A673 (cell line): Measurements from ENCODE around the gene FGD4. TPM values are rescaled to one million over a fixed set of nuclear protein-coding genes. Genes with fewer than 3 reads are reported as not detected.

ENCODE experiments used
- BruUV-seq: library from RNA; stranded (reverse); fragments of 400-500 nt; replicated peaks from 2 replicates; lab custom pipeline; 2021; lab: Mats Ljungman, UMichigan
- CTCF ChIA-PET: fragments of 300-600 bp; sonication (Branson Sonifier 250); formaldehyde crosslinking; loops from one replicate; lab custom pipeline; 2022; ENCODE audit warnings: antibody characterized with exemption; lab: Charles Lee
- POLR2A ChIA-PET: fragments of 300-600 bp; sonication (Branson Sonifier 250); formaldehyde crosslinking; loops from one replicate; lab custom pipeline; 2022; ENCODE audit warnings: antibody characterized with exemption; ENCODE audit not compliant: low non-redundant PET; lab: Charles Lee
- DNase-seq: peaks from one replicate; pipeline ENCODE4 v3.0.0-alpha.2; 2015; ENCODE audit warnings: low spot score
- H3K27ac ChIP-seq: fragments of 200-600 bp; sonication (generic); 2 replicates; pipeline ENCODE4 v1.5.1; 2016; ENCODE audit warnings: mixed run types, low read depth, mild to moderate bottlenecking, mixed read lengths, antibody characterized with exemption, low read length; ENCODE audit not compliant: poor library complexity, severe bottlenecking
- H3K27me3 ChIP-seq: fragments of 200-600 bp; sonication (generic); replicated peaks from 2 replicates; pipeline ENCODE4 v1.6.1; 2017; ENCODE audit warnings: mixed run types, low read depth, mild to moderate bottlenecking, mixed read lengths, antibody characterized with exemption, low read length; ENCODE audit not compliant: insufficient read depth, poor library complexity
- H3K36me3 ChIP-seq: fragments of 200-600 bp; sonication (generic); 2 replicates; pipeline ENCODE4 v1.6.1; 2016; ENCODE audit warnings: mixed run types, mild to moderate bottlenecking, mixed read lengths, antibody characterized with exemption, low read length; ENCODE audit not compliant: insufficient read depth, poor library complexity, severe bottlenecking
- H3K4me1 ChIP-seq: fragments of 200-600 bp; sonication (generic); 2 replicates; pipeline ENCODE4 v1.6.1; 2017; ENCODE audit warnings: mixed run types, mild to moderate bottlenecking, mixed read lengths, antibody characterized with exemption, low read length; ENCODE audit not compliant: insufficient read depth, poor library complexity, severe bottlenecking
- H3K4me3 ChIP-seq: fragments of 200-600 bp; sonication (generic); 2 replicates; pipeline ENCODE4 v1.5.1; 2016; ENCODE audit warnings: low read depth, mixed run types, mild to moderate bottlenecking, mixed read lengths, low read length; ENCODE audit not compliant: poor library complexity, severe bottlenecking
- H3K9me3 ChIP-seq: fragments of 200-600 bp; sonication (generic); 2 replicates; pipeline ENCODE4 v1.6.1; 2016; ENCODE audit warnings: mixed run types, low read depth, mild to moderate bottlenecking, mixed read lengths, antibody characterized with exemption, low read length; ENCODE audit not compliant: poor library complexity, severe bottlenecking
- EZH2 ChIP-seq: fragments of 200-600 bp; sonication (generic); IDR thresholded peaks from 2 replicates; pipeline ENCODE4 v1.6.1; 2017; ENCODE audit warnings: borderline replicate concordance, low read depth, mild to moderate bottlenecking, mixed read lengths, antibody characterized with exemption, low read length; ENCODE audit not compliant: poor library complexity, severe bottlenecking
- intact Hi-C: fragments of 100-400 bp; cut with micrococcal nuclease; formaldehyde crosslinking; loops from one replicate; pipeline ENCODE4 v1.10.0; 2022; ENCODE audit not compliant: unreplicated experiment
- total RNA-seq: library from RNA; stranded (reverse); gene quantifications from 2 replicates; pipeline ENCODE4 v1.2.3, GENCODE V29; 2021
- TF ChIP-seq, protein P1 (sequence below): fragments of 300-800, 200-600 bp; sonication (generic); conservative IDR thresholded peaks from 2 replicates; pipeline ENCODE4 v1.5.1; 2017; ENCODE audit warnings: low read depth, mild to moderate bottlenecking, antibody characterized with exemption, low read length, moderate library complexity, mixed read lengths

Gene FGD4
- total RNA-seq, 1 experiment from 2014 or later: 21.5 TPM

DNA sequence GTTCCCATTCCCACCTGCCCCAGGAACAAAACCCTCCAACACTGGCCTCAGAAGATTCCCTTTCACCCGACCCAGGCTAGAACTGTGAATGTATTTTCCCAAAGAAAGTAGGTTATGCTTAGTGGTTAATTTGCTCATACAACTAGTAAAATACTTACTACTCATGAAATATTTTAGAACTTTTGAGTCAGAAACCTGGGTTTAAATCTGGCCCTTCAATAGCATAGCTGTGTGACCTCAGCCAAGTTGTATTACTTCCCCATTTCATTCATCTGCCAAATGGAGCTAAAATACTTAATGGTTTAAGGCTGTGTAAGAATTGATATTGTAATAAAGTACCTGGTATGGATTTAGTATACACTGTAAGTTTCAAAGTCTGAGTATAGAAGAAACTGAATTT, 210.6 kb downstream of the FGD4 start:
- H3K27ac ChIP-seq: no peak overlapping the region
- DNase-seq: no peak
- peaks cover 10% of the 10 kb centered on the region for H3K36me3 ChIP-seq
- TF ChIP-seq EZH2: no peak
- TF ChIP-seq, protein P1, sequence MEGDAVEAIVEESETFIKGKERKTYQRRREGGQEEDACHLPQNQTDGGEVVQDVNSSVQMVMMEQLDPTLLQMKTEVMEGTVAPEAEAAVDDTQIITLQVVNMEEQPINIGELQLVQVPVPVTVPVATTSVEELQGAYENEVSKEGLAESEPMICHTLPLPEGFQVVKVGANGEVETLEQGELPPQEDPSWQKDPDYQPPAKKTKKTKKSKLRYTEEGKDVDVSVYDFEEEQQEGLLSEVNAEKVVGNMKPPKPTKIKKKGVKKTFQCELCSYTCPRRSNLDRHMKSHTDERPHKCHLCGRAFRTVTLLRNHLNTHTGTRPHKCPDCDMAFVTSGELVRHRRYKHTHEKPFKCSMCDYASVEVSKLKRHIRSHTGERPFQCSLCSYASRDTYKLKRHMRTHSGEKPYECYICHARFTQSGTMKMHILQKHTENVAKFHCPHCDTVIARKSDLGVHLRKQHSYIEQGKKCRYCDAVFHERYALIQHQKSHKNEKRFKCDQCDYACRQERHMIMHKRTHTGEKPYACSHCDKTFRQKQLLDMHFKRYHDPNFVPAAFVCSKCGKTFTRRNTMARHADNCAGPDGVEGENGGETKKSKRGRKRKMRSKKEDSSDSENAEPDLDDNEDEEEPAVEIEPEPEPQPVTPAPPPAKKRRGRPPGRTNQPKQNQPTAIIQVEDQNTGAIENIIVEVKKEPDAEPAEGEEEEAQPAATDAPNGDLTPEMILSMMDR: no peak
- ChIA-PET CTCF (no interaction called here), POLR2A (no interaction called here)
- no peaks in the 10 kb centered on the region for H3K27me3 ChIP-seq
- H3K4me1 ChIP-seq: no peaks in the 10 kb centered on the region
- H3K9me3 ChIP-seq: no peaks in the 10 kb centered on the region
- no peak overlapping the region for H3K4me3 ChIP-seq
- intact Hi-C loops: no loop called here
- BruUV-seq: no TSS peak

GRCh38 chr12:32611986-32612385, 212.6 kb downstream of the FGD4 start:
- H3K9me3 ChIP-seq: no peaks in the 10 kb centered on the region
- no peak for TF ChIP-seq EZH2
- TF ChIP-seq, protein P1: no peak
- no peak overlapping the region for H3K4me3 ChIP-seq
- intact Hi-C loops: no loop called here
- DNase-seq: no peak
- ChIA-PET CTCF (no interaction called here), POLR2A (no interaction called here)
- H3K4me1 ChIP-seq: no peaks in the 10 kb centered on the region
- BruUV-seq: no TSS peak
- H3K27ac ChIP-seq: no peak overlapping the region
- H3K27me3 ChIP-seq: no peaks in the 10 kb centered on the region
- peaks cover 10% of the 10 kb centered on the region for H3K36me3 ChIP-seq

DNA sequence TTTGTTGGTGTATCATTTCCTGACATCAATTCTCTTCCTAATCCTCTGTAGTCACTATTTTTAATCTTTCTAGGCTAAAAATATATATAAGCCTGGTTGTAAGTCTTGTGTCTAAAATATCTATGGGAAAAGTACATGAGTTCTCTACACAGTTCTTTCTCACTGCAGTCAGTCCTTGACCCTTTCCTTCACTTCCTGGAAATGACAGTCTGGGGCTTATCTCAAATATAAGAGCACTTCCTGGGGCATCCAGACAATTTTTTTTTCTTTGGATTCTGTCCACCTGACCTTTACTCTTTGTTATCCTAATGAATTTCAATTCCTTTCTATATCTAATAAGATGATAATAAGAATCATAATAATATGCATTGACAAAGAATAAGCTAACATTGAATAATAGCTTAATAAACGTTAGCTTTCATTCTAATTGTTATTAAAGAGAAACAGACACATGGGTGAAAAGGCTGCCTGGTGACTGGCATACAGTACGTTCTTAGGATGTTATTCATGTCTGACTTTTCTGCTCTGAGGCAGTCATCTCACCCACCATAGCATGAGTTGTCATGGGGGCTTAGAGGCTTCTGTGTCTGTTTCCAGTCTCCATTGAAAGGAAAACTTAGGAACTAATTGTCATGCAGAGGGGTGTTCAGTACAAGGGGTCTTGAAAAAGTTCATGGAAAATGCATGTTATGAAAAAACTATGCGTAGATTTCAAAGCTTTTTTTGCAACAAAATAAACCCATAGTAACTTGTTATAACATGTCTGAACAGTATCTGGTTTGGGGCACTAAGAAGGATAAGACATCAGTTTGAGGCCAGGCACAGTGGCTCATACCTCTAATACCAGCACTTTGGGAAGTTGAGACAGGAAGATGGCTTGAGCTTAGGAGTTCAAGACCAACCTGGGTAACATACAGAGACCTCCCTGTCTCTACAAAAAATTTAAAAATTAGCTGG, 213.6 kb downstream of the FGD4 start:
- intact Hi-C loops: no loop called here
- no peak for TF ChIP-seq EZH2
- TF ChIP-seq, protein P1: no peak
- Histone ChIP-seq H3K9me3 (no peaks in the 10 kb centered on the region), H3K27ac (no peak overlapping the region), H3K4me1 (peaks cover 5% of the 10 kb centered on the region), H3K36me3 (peaks cover 8% of the 10 kb centered on the region), H3K4me3 (no peak overlapping the region), H3K27me3 (no peaks in the 10 kb centered on the region)
- CTCF ChIA-PET: no interaction called here
- DNase-seq: no peak
- no TSS peak for BruUV-seq
- POLR2A ChIA-PET: no interaction called here
